Left ventricle myocardium inferior (tissue), 1 donor: ENCODE data around the gene CILP. TPM values are rescaled to one million over a fixed set of nuclear protein-coding genes. Genes with fewer than 3 reads are reported as not detected.
"Not testable (repeated sequence)": the region's sequence is repeated elsewhere in the genome, so short reads cannot be mapped to it uniquely, and the experiment has no call there.

ENCODE experiments used
- DNase-seq: peaks from one replicate; pipeline ENCODE4 v3.0.0-alpha.2; 2020
- H3K27ac ChIP-seq: fragments of 200-600 bp; replicated peaks from 2 replicates; pipeline ENCODE4 v1.8.0; 2021
- H3K27me3 ChIP-seq: fragments of 200-600 bp; 2 replicates; pipeline ENCODE4 v1.8.0; 2021; ENCODE audit warnings: low read depth
- H3K36me3 ChIP-seq: fragments of 200-600 bp; 2 replicates; pipeline ENCODE4 v1.8.0; 2021
- H3K4me1 ChIP-seq: fragments of 200-600 bp; 2 replicates; pipeline ENCODE4 v1.8.0; 2021
- H3K4me3 ChIP-seq: fragments of 200-600 bp; 2 replicates; pipeline ENCODE4 v1.8.0; 2021; ENCODE audit warnings: mild to moderate bottlenecking, moderate library complexity
- H3K9me3 ChIP-seq: fragments of 200-600 bp; replicated peaks from 2 replicates; pipeline ENCODE4 v1.8.0; 2021
- CTCF ChIP-seq: fragments of 200-600 bp; IDR thresholded peaks from 2 replicates; pipeline ENCODE4 v1.8.0; 2021; ENCODE audit warnings: antibody characterized with exemption, mild to moderate bottlenecking, borderline replicate concordance
- intact Hi-C: fragments of 100-400 bp; cut with micrococcal nuclease; formaldehyde crosslinking; loops from one replicate; pipeline ENCODE4 v1.11.0; 2022
- total RNA-seq: library from RNA; stranded (reverse); fragmentation: NEBNext Ultra II Directional; extraction: Animal tissue kit (Norgen Biotek cat#: 25700); gene quantifications from one replicate; pipeline ENCODE4 v1.2.1, GENCODE V29; 2021
- donor health status: DM: no; HTN: yes; CAD: no; lungs with severe emphysema.

The CILP gene
- total RNA-seq, 1 donor from 2014 or later: 7.3 TPM

DNA sequence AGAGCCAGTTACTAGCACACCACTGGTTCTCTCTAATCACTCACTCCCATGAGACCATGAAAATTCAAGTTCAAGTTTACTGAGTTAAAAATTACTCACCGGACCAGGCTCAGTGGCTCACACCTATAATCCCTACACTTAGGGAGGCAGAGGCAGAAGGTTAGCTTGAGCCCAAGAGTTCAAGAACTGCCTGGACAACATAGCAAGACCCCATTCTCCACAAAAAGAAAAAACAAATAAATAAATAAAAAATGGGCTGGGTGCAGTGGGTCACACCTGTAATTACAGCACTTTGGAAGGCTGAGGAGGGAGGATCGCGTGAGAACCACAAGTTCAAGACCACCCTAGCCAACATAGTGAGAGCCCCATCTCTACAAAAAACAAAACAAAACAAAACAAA, 21.2 kb upstream of the CILP start:
- H3K9me3 ChIP-seq: no peaks in the 10 kb centered on the region
- no peak overlapping the region for H3K4me3 ChIP-seq
- H3K27me3 ChIP-seq: no peaks in the 10 kb centered on the region
- H3K36me3 ChIP-seq: no peaks in the 10 kb centered on the region
- no peak for TF ChIP-seq CTCF
- no peaks in the 10 kb centered on the region for H3K4me1 ChIP-seq
- intact Hi-C loops: no loop called here
- H3K27ac ChIP-seq: no peak overlapping the region
- DNase-seq: no peak

- no peak for TF ChIP-seq CTCF
- DNase-seq: no peak
- H3K9me3 ChIP-seq: no peaks in the 10 kb centered on the region
- H3K36me3 ChIP-seq: no peaks in the 10 kb centered on the region
- intact Hi-C loops: no loop called here
- H3K27ac ChIP-seq: no peak overlapping the region
- no peaks in the 10 kb centered on the region for H3K27me3 ChIP-seq
- H3K4me3 ChIP-seq: no peak overlapping the region
- H3K4me1 ChIP-seq: no peaks in the 10 kb centered on the region
These were observed 20.0 kb upstream of the CILP start for GRCh38 chr15:65231306-65231705.

- H3K4me3 ChIP-seq, intact Hi-C loops, DNase-seq, H3K27me3 ChIP-seq, H3K4me1 ChIP-seq, H3K9me3 ChIP-seq, H3K36me3 ChIP-seq, H3K27ac ChIP-seq: not testable (repeated sequence)
These were observed 15.6 kb upstream of the CILP start for GRCh38 chr15:65226901-65227300.

GRCh38 chr15:65226221-65226620, 14.9 kb upstream of the CILP start:
- no peak for DNase-seq
- H3K9me3 ChIP-seq: no peaks in the 10 kb centered on the region
- no peaks in the 10 kb centered on the region for H3K36me3 ChIP-seq
- no peaks in the 10 kb centered on the region for H3K4me1 ChIP-seq
- no peaks in the 10 kb centered on the region for H3K27me3 ChIP-seq
- no peak for TF ChIP-seq CTCF
- no peak overlapping the region for H3K4me3 ChIP-seq
- intact Hi-C loops: no loop called here
- H3K27ac ChIP-seq: no peak overlapping the region

DNA sequence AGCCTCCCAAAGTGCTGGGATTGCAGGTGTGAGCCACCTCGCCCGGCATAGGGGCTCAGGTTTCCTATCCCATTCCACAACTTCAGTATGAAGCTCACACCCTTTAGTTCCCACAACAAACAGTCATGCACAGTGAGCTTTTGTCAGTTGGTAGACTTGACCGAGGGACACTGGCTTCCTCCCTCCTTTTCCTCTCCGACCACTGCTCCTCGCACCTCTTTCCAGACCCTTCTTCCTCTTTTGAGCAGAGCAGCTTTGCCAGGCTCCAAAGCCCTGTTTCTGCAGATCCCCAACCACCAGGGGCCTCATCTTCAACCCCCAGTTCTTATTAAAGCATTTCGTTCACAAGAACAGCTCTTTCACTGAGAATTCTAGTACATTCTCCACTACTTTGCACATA, 12.7 kb upstream of the CILP start:
- no peaks in the 10 kb centered on the region for H3K9me3 ChIP-seq
- no peak overlapping the region for H3K4me3 ChIP-seq
- no peak for DNase-seq
- no peaks in the 10 kb centered on the region for H3K4me1 ChIP-seq
- no peak for TF ChIP-seq CTCF
- H3K36me3 ChIP-seq: no peaks in the 10 kb centered on the region
- H3K27me3 ChIP-seq: no peaks in the 10 kb centered on the region
- intact Hi-C loops: no loop called here
- H3K27ac ChIP-seq: no peak overlapping the region

DNA sequence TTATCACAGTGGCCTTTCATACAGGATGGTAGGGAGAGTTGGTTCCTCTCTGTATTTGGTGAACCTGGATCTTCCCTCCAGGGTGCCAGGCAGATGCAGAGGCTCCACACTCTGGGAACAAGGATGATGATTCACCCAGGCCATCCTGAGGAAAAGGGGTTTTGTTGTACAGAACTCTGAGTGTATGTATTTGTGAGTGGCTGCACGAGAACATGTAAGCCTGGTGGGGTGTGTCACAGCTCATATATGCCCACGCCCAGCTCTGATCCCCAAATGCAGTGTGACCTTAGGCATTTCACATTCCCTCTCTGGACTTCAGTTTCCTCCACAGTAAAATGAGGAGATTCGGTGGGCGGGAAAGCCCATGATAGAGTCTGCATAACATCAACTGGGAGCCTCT, 11.6 kb upstream of the CILP start:
- no peaks in the 10 kb centered on the region for H3K36me3 ChIP-seq
- no peaks in the 10 kb centered on the region for H3K27me3 ChIP-seq
- TF ChIP-seq CTCF: no peak
- H3K4me3 ChIP-seq: no peak overlapping the region
- no peak for DNase-seq
- no peak overlapping the region for H3K27ac ChIP-seq
- intact Hi-C loops: no loop called here
- H3K4me1 ChIP-seq: no peaks in the 10 kb centered on the region
- no peaks in the 10 kb centered on the region for H3K9me3 ChIP-seq
